GM12892 (cell line): ENCODE data around the gene SUDS3.

Experiments used
- POLR2A ChIP-seq: IDR thresholded peaks from 2 replicates; pipeline ENCODE4 v1.6.1; 2011; ENCODE audit warnings: low read depth, low read length, control low read depth
- POLR2AphosphoS5 ChIP-seq: IDR thresholded peaks from 2 replicates; pipeline ENCODE4 v1.6.1; 2011; ENCODE audit warnings: low read depth, low read length, control low read depth
- TAF1 ChIP-seq: IDR thresholded peaks from 2 replicates; pipeline ENCODE4 v1.6.1; 2011; ENCODE audit warnings: low read depth, mild to moderate bottlenecking, control low read depth, low read length, borderline replicate concordance

- TF ChIP-seq POLR2A (no peak), POLR2AphosphoS5 (no peak), TAF1 (no peak)
These were observed 72.0 kb downstream of the SUDS3 start for GRCh38 chr12:118448341-118448740.
